Cardiac muscle cell (in vitro differentiated cells and primary cell): ENCODE measurements around the gene MACROH2A1. TPM values are rescaled to one million over a fixed set of nuclear protein-coding genes. Genes with fewer than 3 reads are reported as not detected.

Experiments used
- DNase-seq, 2 donors: peaks; one replicate each; pipeline versions ENCODE4 v3.0.0 to v3.0.0-alpha.2; 2010 to 2017; ENCODE audit warnings: low read depth in 1 of 2, low spot score in 1 of 2
- H3K27ac ChIP-seq: fragments of 200-600 bp; sonication (generic); 2 replicates; pipeline ENCODE4 v1.5.1; 2016
- H3K27me3 ChIP-seq: fragments of 200-600 bp; sonication (generic); 2 replicates; pipeline ENCODE4 v1.6.0; 2016; ENCODE audit warnings: control low read depth
- H3K36me3 ChIP-seq: fragments of 200-600 bp; sonication (generic); 2 replicates; pipeline ENCODE4 v1.5.1; 2016; ENCODE audit warnings: control low read depth
- H3K4me1 ChIP-seq: fragments of 200-600 bp; sonication (generic); 2 replicates; pipeline ENCODE4 v1.8.1; 2017; ENCODE audit warnings: low read depth, mild to moderate bottlenecking, mixed run types
- H3K4me3 ChIP-seq: fragments of 200-600 bp; sonication (generic); 2 replicates; pipeline ENCODE4 v1.5.1; 2016; ENCODE audit warnings: mild to moderate bottlenecking
- H3K9me3 ChIP-seq: fragments of 200-600 bp; sonication (generic); 2 replicates; pipeline ENCODE4 v1.5.1; 2017; ENCODE audit warnings: low read depth, mild to moderate bottlenecking, control low read depth
- polyA plus RNA-seq: library from polyadenylated mRNA; unstranded; fragments of >200 nt; fragmentation: Nextera tagmentation; extraction: Ambion mirVana; gene quantifications from 2 replicates; pipeline ENCODE4 v1.2.1, GENCODE V29; 2016
- total RNA-seq: library from RNA; depleted of rRNA; stranded (reverse); fragments of >200 nt; gene quantifications from 2 replicates; pipeline ENCODE4 v1.2.3, GENCODE V29; 2016
- TF ChIP-seq, protein P1 (sequence below): IDR thresholded peaks from 2 replicates; pipeline ENCODE4 v1.5.1; 2012; ENCODE audit warnings: low read depth, mild to moderate bottlenecking, low read length

The MACROH2A1 gene
- total and polyA plus RNA-seq, 2 experiments from 2014 or later = 386 to 644 TPM

DNA sequence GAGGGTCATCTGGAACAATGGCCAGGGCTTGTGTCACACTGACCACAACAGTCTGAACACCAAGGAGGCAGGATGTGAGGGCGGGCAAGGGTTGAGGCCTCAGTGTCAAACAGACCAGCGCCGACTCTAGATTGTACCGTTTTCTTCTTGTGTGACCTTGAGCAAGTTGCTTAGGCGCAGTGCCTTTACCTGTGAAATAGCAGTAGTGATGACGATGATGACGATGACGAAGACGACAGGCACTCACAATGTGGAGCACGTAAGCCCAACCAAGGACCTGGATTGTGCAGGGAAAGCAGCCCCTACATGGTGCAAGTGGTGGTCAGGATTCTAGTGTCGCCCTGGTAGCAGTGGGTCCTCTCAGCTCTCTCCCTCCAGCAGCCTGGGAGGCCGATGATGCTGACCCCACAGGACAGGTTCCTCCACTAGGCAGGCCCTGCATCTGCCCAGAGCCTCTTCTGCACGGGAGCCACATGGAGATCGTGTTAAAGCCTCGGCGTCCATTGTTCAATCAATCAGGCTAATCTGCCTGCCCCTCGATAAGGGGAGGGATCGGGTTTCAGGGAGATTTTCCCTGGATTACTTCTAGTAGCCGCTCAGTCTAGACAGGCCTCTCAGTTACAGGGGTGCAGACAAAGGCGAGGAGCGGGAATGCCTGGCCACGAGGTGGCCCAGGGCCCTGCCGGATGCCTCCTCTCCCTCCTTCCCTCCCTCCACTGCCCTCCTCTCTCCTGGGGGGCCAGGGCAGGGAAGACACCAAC is 91.7 kb downstream of the MACROH2A1 start:
- H3K27ac ChIP-seq = no peak overlapping the region
- no peak for DNase-seq
- TF ChIP-seq, protein P1, sequence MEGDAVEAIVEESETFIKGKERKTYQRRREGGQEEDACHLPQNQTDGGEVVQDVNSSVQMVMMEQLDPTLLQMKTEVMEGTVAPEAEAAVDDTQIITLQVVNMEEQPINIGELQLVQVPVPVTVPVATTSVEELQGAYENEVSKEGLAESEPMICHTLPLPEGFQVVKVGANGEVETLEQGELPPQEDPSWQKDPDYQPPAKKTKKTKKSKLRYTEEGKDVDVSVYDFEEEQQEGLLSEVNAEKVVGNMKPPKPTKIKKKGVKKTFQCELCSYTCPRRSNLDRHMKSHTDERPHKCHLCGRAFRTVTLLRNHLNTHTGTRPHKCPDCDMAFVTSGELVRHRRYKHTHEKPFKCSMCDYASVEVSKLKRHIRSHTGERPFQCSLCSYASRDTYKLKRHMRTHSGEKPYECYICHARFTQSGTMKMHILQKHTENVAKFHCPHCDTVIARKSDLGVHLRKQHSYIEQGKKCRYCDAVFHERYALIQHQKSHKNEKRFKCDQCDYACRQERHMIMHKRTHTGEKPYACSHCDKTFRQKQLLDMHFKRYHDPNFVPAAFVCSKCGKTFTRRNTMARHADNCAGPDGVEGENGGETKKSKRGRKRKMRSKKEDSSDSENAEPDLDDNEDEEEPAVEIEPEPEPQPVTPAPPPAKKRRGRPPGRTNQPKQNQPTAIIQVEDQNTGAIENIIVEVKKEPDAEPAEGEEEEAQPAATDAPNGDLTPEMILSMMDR = no peak
- H3K27me3 ChIP-seq = peaks cover 8% of the 10 kb centered on the region
- no peaks in the 10 kb centered on the region for H3K9me3 ChIP-seq
- no peaks in the 10 kb centered on the region for H3K36me3 ChIP-seq
- H3K4me3 ChIP-seq = no peak overlapping the region
- peaks cover 5% of the 10 kb centered on the region for H3K4me1 ChIP-seq

DNA sequence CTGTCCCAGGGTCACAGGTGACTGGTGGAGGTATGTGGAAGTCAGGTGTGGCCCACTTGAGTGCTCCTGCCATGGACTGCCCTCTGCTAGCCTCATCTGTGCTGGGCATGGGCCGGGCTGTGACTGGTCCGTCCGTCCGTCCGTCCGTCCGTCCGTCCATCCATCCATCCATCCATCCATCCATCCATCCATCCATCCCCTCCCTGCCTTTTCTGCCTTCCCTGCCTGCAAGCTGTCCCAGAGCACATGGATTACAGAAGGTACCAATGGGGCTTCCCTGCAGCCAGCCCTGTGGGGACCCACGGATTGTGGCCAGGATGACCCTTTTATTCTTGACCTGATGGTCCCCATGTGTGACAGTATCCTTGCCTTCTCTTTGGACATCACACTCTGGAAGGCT is 92.5 kb downstream of the MACROH2A1 start:
- H3K9me3 ChIP-seq = no peaks in the 10 kb centered on the region
- H3K27me3 ChIP-seq = peaks cover 8% of the 10 kb centered on the region
- TF ChIP-seq, protein P1 = no peak
- H3K36me3 ChIP-seq = no peaks in the 10 kb centered on the region
- peaks cover 5% of the 10 kb centered on the region for H3K4me1 ChIP-seq
- DNase-seq = no peak
- H3K4me3 ChIP-seq = no peak overlapping the region
- no peak overlapping the region for H3K27ac ChIP-seq

DNA sequence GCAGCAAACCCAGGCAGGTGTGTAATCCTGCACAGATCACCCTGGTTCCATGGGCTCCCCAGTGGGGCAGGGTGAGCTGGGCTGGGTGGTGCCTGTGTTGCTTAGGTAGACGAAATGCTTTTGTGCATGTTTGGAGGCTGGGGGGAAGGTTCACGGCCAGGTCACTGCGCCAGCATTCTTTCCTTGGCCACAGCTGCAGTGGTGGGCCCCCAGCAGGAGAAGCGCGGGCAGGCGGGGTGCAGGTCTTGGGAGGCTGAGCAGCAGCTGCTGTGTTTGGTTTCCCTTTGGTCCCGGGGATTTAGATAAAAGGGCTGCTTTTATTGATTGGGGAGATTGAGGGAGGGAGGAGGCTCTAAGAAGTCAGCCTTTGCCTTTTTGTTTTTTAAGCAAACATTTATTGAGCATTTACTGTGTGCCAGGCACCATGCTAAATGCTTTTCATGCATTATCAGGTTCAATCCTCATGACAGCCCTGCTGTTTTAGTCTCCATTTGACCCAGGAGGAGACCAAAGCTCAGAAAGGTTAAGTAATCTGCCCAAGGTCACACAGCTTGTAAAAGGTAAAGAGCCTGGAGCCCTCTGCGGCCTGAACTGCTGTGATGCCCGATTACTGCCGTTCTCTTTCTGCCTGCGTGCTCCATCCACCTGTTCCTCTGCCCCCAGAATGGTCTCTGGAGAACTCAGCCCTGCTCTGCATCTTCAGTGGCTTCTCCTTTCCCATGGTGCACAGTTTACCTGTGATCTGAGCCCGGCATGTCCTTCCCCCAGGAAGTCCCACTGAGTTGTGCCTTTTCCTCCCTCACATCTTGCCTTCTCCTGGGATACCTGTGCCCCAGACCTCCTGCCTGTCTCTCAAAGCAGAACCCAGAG is 94.4 kb downstream of the MACROH2A1 start:
- TF ChIP-seq, protein P1 = no peak
- peaks cover 5% of the 10 kb centered on the region for H3K4me1 ChIP-seq
- peaks cover 15% of the 10 kb centered on the region for H3K27me3 ChIP-seq
- H3K9me3 ChIP-seq = no peaks in the 10 kb centered on the region
- H3K36me3 ChIP-seq = no peaks in the 10 kb centered on the region
- no peak overlapping the region for H3K27ac ChIP-seq
- H3K4me3 ChIP-seq = no peak overlapping the region
- DNase-seq = peak in 1 of 2 donors; percentile 15

DNA sequence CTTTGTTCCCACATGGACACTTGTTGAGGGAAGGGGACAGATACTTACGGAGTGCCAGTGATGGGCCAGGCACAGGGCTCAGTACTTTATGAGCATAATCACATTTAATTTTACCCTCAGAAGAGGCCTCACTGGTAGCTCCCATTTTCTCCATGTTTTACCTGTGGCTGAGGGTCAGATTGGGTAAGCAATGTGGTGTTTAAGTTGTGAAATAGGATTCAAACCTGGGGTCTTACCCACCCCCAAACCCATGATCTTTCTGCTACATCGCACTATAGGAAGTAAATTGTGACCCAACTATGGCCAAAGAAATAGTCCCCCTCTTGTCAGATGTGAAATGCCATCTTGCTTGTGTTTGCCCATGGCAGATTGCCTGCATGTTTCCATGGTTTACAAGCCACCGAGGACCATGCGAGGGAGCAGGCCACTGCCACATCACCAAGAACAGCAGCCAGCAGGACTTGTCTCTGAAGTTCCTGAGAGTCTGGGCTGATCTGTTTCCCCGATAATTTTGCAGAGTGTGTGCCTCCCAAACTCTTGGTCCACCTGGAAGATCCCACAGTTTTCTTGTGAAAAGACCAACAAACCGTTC is 95.4 kb downstream of the MACROH2A1 start:
- H3K4me3 ChIP-seq = no peak overlapping the region
- peaks cover 5% of the 10 kb centered on the region for H3K4me1 ChIP-seq
- no peaks in the 10 kb centered on the region for H3K9me3 ChIP-seq
- H3K36me3 ChIP-seq = no peaks in the 10 kb centered on the region
- DNase-seq = no peak
- TF ChIP-seq, protein P1 = no peak
- H3K27ac ChIP-seq = no peak overlapping the region
- H3K27me3 ChIP-seq = peaks cover 11% of the 10 kb centered on the region

DNA sequence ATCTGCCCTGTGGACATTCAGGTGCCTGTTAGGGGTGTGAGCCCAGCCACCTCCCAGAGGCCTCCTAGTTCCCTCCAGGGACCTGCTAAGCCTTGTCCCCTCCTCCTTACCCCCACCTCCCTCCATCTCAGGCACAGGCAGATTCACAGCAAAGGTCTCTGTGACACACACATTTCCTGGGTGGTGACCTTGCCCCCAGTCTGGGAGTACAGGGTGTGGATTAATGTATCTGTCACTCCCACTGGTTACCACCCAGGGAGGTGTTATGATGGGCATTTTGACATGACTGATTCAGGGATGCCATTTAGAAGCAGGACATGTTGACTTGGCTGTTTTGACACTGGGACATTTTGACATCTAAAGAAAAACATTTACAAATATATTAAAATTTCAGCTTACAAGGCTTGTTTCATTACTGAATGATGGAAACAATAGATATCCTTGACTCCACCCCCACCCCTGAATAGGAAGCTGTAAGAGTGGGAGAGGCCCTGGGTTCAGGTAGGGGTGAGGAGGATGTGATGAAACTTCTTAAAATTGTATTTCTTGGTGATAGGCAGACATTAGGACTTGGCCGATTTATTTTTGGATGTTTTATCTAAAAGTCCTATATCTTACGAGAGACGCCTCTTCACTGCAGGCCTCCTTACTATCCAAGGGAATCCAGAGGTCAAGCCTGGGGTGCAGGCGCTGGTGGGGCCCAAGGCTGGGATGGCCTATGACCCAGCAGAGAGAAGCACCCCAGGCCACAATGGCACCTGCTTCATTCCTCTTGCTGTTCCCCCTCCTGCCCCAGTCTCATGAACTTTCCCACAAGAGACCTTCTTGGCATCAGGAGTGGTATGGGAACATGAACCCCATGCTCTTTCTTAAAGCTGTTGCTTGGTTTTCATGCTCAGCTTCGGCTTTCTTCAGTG is 101.9 kb downstream of the MACROH2A1 start:
- no peak overlapping the region for H3K27ac ChIP-seq
- TF ChIP-seq, protein P1 = no peak
- H3K27me3 ChIP-seq = peaks cover 21% of the 10 kb centered on the region
- H3K36me3 ChIP-seq = no peaks in the 10 kb centered on the region
- H3K4me1 ChIP-seq = no peaks in the 10 kb centered on the region
- no peak for DNase-seq
- H3K9me3 ChIP-seq = no peaks in the 10 kb centered on the region
- H3K4me3 ChIP-seq = no peak overlapping the region
